HUES64 (cell line): ENCODE measurements around the gene CRAMP1.

Experiments
- H3K27ac ChIP-seq: 2 replicates; pipeline ENCODE4 v1.7.0; 2013; ENCODE audit warnings: low read depth, low read length, inconsistent platforms
- H3K27me3 ChIP-seq: 2 replicates; pipeline ENCODE4 v1.6.1; 2013; ENCODE audit warnings: mild to moderate bottlenecking, low read length; ENCODE audit not compliant: insufficient read depth
- H3K36me3 ChIP-seq: 2 replicates; pipeline ENCODE4 v1.6.1; 2013; ENCODE audit warnings: mild to moderate bottlenecking, low read length; ENCODE audit not compliant: insufficient read depth
- H3K4me1 ChIP-seq: 2 replicates; pipeline ENCODE4 v1.6.1; 2013; ENCODE audit warnings: mild to moderate bottlenecking, low read length, moderate library complexity; ENCODE audit not compliant: insufficient read depth
- H3K4me3 ChIP-seq: 2 replicates; pipeline ENCODE4 v1.5.1; 2013; ENCODE audit warnings: mild to moderate bottlenecking, low read length, moderate library complexity
- H3K9ac ChIP-seq: 2 replicates; pipeline ENCODE4 v1.6.1; 2013; ENCODE audit warnings: mild to moderate bottlenecking, low read depth, low read length
- H3K9me3 ChIP-seq: 2 replicates; pipeline ENCODE4 v1.6.1; 2013; ENCODE audit warnings: low read depth, low read length; ENCODE audit not compliant: insufficient read depth
- WGBS: fragments of 150-250, 120-280 bp; methylation state at CpG from one replicate; pipeline ENCODE4 v1.1.7; 2013; ENCODE audit warnings: missing lambda C conversion rate; 5-methylcytosine and 5-hydroxymethylcytosine counted together

CRAMP1 gene

DNA sequence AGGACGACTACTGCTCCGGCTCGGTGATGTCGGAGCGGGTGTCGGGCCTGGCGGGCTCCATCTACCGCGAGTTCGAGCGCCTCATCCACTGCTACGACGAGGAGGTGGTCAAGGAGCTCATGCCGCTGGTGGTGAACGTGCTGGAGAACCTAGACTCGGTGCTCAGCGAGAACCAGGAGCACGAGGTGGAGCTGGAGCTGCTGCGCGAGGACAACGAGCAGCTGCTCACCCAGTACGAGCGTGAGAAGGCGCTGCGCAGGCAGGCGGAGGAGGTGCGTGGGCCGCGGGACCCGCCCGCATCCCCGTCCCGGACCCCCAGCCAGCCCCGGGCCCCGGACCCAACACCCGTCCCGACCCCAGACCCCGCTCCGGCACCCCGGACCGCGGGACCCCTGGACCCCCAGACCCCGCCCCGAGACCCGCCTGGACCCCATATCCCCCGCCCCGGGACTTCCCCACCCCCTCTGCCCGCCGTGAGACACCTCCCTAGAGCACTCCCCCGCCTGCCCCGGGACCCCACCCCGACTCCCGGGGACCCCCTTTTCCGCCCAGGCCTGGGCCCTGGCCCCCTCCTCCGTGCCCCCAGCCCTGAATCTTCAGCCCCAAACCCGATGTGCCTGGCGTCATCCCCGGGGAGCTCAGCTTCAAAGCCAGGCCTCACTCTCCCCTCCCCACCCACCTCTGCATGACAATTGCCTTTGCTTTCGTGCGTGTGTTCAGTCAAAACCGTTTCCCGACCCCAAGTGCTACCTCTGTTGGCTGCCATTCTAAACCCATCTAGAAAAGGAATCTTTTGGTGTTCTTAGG, 94.4 kb downstream of the CRAMP1 start:
- H3K27ac ChIP-seq = no peak overlapping the region; the same call in 1 of the 2 replicates

DNA sequence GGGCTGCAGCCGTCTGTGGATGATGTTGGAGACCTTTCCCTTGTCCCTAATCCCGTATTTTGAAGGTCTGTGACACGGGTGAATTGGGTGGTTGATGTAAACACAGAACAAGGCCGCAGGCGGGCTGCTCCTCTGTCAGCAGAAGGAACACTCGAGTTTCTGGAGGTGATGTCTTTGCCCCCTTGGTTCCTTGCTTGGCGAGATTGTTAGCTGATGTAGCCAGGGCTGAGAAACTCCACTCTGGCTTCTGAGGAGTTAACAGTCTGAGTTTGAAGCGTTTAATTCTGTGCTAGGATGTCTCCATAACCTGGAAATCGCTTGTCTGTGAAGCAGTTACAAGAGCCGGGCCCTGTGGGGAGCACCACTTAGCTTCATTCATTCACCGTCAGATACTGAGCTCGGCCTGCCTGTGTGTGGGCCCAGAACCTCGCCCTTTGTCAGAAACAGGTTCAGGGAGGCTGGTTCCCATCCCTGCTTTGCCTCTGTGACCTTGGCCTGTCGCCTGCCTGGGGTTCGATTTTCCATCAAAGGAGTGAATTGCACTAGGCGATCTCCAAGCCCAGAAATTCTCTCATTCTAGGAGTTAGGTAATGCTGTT, 95.1 kb downstream of the CRAMP1 start:
- Histone ChIP-seq H3K36me3 (peaks cover 8% of the 10 kb centered on the region), H3K27ac (no peak overlapping the region; the same call in 1 of the 2 replicates), H3K9ac (no peak overlapping the region), H3K27me3 (no peaks in the 10 kb centered on the region), H3K4me1 (0 out of 2 replicates have a peak, but pooled peaks cover 9% of the 10 kb centered on the region), H3K9me3 (no peaks in the 10 kb centered on the region), H3K4me3 (peak overlapping the region; percentile 95)
- 36% methylated on average over 16 of the region's 16 CpGs for WGBS

More for the DNA sequence above, 94.4 kb downstream of the CRAMP1 start:
- Histone ChIP-seq H3K36me3 (peaks cover 15% of the 10 kb centered on the region), H3K9ac (peak overlapping the region; percentile 80), H3K4me3 (peak overlapping the region; percentile 95), H3K4me1 (0 out of 2 replicates have a peak, but pooled peaks cover 9% of the 10 kb centered on the region), H3K27me3 (no peaks in the 10 kb centered on the region), H3K9me3 (no peaks in the 10 kb centered on the region)
- under 1% methylated on average over 54 of the region's 62 CpGs for WGBS

DNA sequence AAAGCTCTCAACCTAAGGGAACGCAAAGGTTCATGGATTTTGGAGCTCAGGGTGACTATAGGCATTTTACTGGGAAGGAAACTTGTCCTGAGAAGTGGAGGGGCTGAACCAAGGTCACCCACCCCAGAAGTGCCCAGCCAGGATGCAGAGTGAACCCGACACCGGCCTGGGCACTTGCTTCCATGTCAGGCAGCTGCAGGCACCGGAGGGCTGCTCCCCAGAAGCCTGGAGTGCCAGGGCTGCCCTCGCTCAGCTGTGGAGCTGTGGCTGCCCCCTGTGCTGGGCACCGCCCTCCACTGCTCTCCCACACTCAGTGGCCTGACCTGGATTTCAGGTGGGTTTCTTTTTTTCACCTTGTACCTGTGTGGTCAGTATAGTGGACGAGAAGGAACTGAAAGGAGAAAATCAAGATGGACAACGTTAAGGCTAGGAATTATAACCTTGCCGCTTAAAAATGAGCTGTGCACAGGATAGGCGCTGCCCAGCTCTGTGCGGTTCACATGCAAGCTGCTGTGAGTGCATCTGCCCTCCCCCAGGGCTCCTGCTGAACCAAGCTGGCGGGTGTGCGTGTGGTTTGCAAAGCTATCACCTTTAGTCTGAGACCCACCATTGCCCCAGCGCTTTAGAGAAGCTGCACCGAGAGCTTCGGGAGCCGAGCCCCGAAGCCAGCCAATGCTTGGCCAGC, 96.1 kb downstream of the CRAMP1 start:
- H3K27ac ChIP-seq = no peak overlapping the region
- H3K27me3 ChIP-seq = no peaks in the 10 kb centered on the region
- 0 out of 2 replicates have a peak, but pooled peaks cover 1% of the 10 kb centered on the region for H3K36me3 ChIP-seq
- H3K9ac ChIP-seq = no peak overlapping the region
- peaks cover 10% of the 10 kb centered on the region; the same call in 1 of the 2 replicates for H3K4me1 ChIP-seq
- no peaks in the 10 kb centered on the region for H3K9me3 ChIP-seq
- 93% methylated on average over 18 of the region's 18 CpGs for WGBS
- no peak overlapping the region for H3K4me3 ChIP-seq

DNA sequence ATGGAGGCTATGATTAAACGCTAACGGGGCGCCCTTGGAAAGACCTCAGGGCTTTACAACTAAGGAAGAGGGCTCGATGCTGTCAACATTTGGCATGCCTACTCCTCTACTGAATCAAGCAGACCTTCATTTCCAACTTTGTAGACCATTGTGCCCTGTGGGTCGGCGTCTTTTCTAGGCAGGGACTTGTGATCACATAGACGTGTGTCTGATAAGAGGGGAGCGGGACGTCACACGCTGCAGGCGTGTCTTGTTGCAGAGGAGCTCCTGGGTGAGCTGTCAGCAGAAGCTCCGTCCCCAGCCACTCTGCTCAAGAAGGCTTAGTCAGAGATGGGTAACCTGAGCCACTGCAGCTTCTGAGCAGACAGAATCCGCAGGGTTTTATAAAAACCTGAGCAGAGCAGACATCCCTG, 96.6 kb downstream of the CRAMP1 start:
- Histone ChIP-seq H3K36me3 (no peaks in the 10 kb centered on the region), H3K4me3 (no peak overlapping the region), H3K27me3 (no peaks in the 10 kb centered on the region), H3K9me3 (no peaks in the 10 kb centered on the region), H3K27ac (no peak overlapping the region), H3K4me1 (peaks cover 16% of the 10 kb centered on the region), H3K9ac (no peak overlapping the region)
- WGBS = 93% methylated on average over 13 of the region's 13 CpGs

DNA sequence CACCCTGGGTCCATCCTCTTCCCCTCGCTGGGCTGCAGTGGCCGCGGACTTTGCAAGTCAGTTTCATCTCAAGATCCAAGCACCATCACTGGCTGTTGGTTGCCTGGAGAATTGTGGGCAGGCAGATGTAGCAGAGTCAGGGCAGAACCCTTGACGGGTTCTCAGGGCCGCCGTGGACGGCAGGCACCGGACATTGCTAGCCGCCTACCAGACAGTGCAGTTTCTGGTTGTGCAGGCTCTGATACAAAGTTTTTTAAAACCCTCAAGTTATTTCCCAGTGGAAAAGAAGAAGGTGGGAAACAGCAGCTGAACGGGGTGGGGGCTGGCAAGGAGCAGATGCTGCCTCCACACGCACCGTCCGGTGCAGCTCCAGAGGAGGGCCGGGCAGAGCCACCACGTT, 97.2 kb downstream of the CRAMP1 start:
- Histone ChIP-seq H3K9me3 (no peaks in the 10 kb centered on the region), H3K4me3 (no peak overlapping the region), H3K4me1 (peaks cover 19% of the 10 kb centered on the region), H3K9ac (no peak overlapping the region), H3K36me3 (no peaks in the 10 kb centered on the region), H3K27ac (no peak overlapping the region), H3K27me3 (no peaks in the 10 kb centered on the region)
- WGBS = 93% methylated on average over 15 of the region's 15 CpGs

DNA sequence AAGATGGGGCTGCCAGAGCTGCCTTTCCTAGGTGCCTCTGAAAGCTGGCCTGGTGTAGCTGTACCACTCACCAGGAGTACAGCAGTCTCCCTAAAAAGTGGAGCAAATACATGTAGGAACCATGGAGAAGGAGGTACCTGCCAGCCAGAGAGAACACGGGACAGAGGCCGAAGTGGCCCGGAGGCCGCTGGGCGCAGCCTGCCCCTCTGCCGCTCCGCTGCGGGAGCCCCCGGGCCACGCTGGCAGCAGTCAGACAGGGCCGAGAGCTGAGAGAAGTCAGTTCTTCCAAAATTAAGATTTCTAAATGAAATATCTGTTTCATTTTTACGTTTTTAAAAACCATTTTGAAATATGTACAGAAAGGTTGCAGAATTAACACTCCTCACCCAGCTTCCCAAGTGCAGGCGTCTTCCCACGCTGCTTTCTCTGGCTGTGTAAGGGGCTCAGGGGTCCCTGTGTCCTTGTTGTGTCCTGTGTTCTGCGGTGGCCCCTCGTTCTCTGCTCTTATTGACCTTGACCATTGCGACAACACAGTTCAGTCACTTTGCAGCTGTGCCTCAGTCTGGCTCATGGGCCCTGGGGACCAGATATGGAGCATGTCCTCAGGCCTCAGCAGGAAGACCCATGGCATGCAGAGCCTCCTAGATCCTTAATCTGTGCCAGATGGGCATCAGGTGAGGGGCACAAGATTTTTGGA, 98.8 kb downstream of the CRAMP1 start:
- H3K9me3 ChIP-seq = no peaks in the 10 kb centered on the region
- no peak overlapping the region for H3K27ac ChIP-seq
- H3K27me3 ChIP-seq = no peaks in the 10 kb centered on the region
- H3K4me3 ChIP-seq = no peak overlapping the region
- peaks cover 19% of the 10 kb centered on the region for H3K4me1 ChIP-seq
- no peak overlapping the region for H3K9ac ChIP-seq
- WGBS = 95% methylated on average over 15 of the region's 17 CpGs
- no peaks in the 10 kb centered on the region for H3K36me3 ChIP-seq

DNA sequence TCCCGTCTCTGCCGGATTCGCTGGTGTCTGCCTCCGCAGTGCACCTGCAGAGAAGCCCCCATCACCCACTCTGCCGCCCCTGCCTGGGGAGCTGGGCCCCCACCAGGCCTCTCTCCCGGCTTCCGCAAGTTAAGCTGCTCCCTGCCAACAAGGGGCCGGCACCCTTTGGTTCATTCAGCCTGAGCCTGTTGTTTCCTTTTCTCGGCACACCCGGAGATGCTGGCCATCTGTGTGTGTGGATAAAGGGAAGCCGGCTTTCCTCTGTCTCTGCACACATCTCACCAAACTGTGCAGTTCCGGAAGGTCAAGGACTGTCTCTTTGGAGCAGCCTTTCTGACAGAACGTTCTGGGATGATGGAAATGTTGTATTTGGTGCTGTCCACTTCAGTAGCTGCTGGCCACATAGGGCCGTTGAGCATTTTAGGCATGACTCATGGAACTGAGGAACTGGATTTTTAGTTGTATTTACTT, 100.7 kb downstream of the CRAMP1 start:
- no peak overlapping the region for H3K9ac ChIP-seq
- peaks cover 11% of the 10 kb centered on the region for H3K4me1 ChIP-seq
- H3K9me3 ChIP-seq = no peaks in the 10 kb centered on the region
- H3K27me3 ChIP-seq = no peaks in the 10 kb centered on the region
- no peak overlapping the region for H3K4me3 ChIP-seq
- 93% methylated on average over 14 of the region's 14 CpGs for WGBS
- H3K36me3 ChIP-seq = no peaks in the 10 kb centered on the region
- H3K27ac ChIP-seq = no peak overlapping the region

DNA sequence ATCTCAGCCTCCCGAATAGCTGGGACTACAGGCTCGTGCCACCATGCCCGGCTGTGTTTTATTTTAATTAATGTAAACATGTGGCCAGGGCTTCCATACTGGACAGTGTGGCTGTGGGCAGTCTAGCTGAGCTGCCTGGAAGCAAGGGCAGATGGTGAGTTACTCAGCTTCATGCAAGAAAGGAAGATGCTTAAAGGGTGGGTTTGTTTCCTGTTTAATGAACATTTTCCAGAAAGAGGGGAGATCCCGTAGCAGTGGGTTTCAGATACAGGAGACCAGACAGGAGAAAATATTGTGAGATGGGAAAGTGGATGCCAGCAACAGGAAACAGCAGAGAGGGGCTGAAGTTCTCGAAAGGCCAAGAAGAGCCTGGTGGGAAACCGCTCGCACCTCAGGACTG, 101.2 kb downstream of the CRAMP1 start:
- H3K9ac ChIP-seq = no peak overlapping the region; the same call in 1 of the 2 replicates

DNA sequence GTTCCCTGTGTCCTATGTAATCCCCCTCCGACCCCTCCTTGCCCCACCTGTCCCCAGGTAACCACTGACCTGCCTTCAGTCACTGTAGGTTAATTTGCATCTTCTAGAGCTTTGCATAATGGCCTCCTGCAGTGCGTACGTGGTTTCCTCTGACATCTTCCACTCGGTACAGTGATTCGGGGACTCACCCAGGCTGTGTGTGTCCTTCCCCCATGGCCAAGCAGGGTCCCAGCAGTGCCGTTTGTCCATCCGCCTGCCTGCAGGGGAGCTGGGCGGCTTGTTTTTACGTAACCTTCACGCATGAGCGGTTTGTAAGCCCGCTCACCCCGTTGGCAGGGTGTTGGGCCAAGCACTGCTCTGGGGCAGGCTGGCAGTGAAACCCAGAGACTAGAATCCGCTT, 101.8 kb downstream of the CRAMP1 start:
- Histone ChIP-seq H3K4me1 (peaks cover 11% of the 10 kb centered on the region), H3K4me3 (no peak overlapping the region), H3K27me3 (no peaks in the 10 kb centered on the region), H3K36me3 (no peaks in the 10 kb centered on the region), H3K27ac (no peak overlapping the region), H3K9me3 (no peaks in the 10 kb centered on the region), H3K9ac (peak overlapping the region; percentile 9; the same call in 1 of the 2 replicates)
- WGBS = 68% methylated on average over 14 of the region's 14 CpGs

More for the DNA sequence above, 101.2 kb downstream of the CRAMP1 start:
- no peak overlapping the region for H3K27ac ChIP-seq
- H3K4me3 ChIP-seq = no peak overlapping the region
- H3K9me3 ChIP-seq = no peaks in the 10 kb centered on the region
- H3K4me1 ChIP-seq = peaks cover 11% of the 10 kb centered on the region
- H3K36me3 ChIP-seq = no peaks in the 10 kb centered on the region
- WGBS = 90% methylated on average over 7 of the region's 7 CpGs
- H3K27me3 ChIP-seq = no peaks in the 10 kb centered on the region

DNA sequence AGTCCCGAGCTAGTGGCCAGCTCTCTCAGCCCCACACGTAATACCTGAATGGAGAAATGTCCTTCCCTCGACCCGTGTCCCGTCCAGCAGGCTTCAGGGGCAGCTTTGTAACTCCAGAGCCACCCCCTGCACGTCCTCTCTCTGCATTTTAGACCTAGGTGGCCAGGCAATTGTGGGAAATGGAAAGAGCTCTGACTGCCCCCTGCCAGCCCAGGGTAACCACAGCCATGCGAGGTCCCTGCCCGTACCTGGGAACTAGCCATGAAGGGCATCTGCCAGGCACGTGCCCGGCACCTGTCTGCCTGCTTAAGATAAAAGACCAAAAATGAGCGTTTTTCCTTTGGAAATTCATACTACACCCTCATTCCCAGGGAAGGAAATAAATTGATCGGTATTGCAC, 103.1 kb downstream of the CRAMP1 start:
- Histone ChIP-seq H3K4me1 (peaks cover 11% of the 10 kb centered on the region), H3K4me3 (no peak overlapping the region), H3K36me3 (no peaks in the 10 kb centered on the region), H3K27me3 (no peaks in the 10 kb centered on the region), H3K27ac (no peak overlapping the region), H3K9ac (no peak overlapping the region), H3K9me3 (no peaks in the 10 kb centered on the region)
- 94% methylated on average over 12 of the region's 12 CpGs for WGBS
